HG03045 (cell line): Measurements from ENCODE around the gene MYEOV.

Experiments used
- ATAC-seq: cut with Tn5 transposase; IDR thresholded peaks from one replicate; pipeline ENCODE4 v1.9.1; 2021; ENCODE audit warnings: mild to moderate bottlenecking, moderate library complexity; ENCODE audit not compliant: unreplicated experiment

MYEOV gene

DNA sequence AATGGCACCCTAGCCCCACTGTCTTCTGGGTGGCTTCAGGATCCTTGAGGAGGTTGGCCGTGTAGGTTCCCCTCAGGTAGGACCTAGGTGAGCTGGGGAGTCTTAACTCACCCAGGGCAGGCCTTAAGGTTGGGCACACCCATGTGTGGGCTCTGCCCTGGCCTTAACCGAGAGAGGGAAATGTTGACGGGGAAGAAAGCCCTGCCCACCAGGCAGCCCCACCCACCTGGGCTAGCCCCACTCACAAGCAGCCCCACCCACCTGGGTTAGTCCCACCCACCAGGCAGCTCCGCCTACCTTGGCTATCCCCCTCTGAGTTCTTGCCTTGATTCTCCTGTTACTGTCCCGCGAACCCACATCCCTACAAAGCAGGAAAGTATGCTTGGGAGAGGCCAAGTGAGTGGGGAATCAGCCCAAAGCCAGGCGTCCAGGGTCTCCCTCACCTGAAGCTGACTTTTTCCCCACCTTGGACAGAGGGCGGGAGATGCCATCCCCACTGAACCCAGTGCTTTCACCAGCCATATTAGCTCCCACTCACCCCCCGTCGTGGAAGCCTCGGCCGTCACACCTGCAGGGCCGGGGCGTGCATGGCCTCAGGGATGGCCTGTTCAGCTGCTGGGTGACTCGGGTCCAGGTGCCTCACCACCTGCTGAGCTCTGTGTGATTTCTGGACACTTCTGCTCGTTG lies at the start of gene MYEOV:
TSS of gene MYEOV (plus strand) at position 337 of the 687 bp plus-strand sequence. CDS start 1,200 bp downstream, outside the sequence.
- ATAC-seq = no peak

DNA sequence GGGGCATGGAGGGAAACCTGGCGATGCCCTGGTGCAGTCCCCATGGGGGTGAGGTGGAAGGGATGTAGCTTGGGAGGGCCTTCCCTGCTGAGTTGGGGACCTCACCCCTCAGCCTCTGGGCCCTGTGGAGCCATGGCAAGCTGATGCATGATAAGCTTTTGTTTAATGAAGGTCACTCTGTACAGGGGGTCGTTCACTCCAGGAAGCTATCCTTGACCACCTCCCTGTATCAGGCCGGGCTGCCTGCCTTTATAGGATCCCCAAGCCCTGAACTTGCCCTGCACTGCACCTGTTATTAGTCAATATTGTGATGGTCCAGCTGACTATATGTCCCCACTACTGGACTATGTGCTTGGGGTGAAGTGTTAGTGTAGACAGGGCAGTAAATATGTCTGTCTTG lies 49.7 kb upstream of the MYEOV start:
- no peak for ATAC-seq

DNA sequence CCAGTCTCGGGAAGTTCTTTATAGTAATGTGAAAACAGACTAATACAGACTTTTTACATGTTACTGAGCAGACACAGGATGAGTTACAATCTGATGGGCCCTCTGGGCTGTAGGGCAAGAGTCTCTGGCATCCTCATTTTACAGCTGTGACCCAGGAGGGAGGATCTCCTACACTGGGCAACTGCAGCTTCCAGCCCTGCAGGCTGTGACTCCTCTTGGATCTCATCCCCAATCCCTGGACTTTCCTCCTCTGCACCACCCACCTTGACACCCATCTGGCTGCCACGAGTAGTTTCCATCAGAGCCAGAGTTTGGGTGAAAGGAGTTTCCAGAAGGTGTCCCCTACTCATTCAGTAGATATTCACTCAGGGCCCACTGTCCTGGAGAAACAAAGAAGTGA lies 48.9 kb upstream of the MYEOV start:
- ATAC-seq = no peak

DNA sequence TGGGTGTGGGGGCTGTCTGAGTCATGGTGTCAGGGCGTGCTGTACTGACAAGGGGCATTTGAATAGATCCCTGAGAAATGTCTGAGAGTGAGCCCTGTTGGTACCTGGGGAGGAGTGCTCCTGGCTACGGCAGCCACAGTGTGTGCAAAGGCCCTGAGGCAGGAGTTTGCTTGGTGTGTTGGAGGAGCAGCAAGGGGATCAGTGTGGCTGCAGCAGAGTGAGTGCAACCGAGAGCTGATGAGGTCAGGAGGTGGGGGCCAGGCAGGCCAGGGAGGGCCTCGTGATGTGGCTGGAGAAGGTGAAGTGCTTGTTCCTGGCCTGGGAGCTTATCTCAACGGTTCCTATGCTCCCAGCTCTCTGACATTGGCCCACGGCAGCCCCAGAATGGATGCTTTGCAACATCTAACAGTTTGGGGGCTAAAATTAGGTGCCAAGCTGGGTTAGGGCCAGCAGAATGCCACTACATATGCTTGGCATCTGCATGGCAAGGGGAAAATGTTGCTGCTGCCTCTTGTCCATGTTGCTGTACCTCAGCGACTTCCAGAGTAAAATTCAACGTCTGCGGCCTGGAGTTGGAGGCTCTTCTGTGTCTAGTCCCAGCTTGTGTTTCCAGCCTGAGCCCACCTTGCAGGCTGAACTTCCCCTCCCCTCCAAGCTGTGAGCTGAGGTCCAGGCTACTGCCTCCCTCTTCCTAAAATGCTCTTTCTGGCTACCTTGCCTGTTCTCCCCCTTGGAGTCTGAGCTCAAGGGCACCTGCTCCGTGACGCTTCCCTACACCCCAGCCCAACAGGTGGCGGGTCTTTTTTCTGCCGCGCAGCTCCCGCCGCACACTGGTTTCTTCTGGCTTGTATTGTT lies 48.2 kb upstream of the MYEOV start:
- no peak for ATAC-seq

DNA sequence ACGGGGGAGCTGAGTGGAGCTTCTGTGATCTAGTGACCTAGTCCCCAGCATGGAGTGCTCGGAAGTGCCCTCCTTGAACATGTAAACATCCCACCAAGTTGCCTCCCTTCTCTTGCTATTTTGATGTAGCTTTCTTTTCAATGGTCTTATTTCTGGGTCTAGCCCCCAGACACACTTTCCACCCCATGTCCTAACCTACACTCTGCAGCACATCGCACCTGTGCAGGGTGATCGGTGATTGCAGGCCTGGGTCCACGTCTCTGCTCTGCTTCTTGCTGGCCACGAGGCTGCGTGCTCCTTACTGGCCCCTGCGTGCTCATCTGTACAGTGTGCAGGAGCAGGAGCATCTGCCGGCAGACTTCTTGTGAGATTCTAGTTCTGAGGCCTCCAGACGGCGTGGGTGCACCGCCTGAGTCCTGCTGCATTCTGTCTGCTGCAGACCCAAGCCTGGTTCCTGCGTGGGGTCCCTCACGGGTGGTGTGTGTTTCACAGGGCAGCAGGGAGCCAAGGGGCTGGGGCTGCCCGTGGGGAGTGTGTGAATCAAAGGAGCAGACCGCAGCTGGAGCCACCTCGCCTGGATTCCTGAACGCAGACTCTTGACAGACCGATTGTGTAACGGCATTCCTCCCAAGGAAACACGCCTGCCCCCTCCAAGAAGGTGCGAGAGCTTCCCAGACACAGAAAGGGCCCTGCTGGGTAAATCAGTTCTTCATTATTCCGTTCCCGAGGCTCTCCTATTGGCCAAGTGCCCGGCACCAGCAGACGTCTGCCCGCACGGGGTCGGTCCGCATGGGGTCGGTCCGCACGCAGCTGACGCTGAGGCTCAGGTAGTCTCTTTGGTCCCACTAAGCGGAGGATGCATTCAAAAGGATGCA lies 44.4 kb upstream of the MYEOV start:
- ATAC-seq = no peak

GRCh38 chr11:69250186-69251056 lies 43.5 kb upstream of the MYEOV start:
- no peak for ATAC-seq

DNA sequence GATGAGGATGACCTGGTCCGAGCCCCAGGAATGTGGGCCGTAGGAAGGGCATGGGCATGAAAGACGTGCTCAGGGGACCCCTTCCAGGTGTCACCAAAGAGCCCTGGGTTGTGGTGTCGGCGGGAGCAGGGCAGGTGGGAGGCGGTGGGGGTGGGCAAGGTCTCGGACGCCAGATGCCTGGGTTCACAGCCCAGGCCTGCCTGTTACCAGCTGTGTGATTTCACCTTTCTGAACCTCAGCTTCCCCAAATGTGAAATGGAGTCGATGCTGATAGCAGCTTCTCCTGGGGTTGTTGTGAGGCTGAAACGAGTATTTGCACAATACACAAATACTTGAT lies 42.9 kb upstream of the MYEOV start:
- no peak for ATAC-seq

GRCh38 chr11:69251639-69252489 lies 42.1 kb upstream of the MYEOV start:
- no peak for ATAC-seq

DNA sequence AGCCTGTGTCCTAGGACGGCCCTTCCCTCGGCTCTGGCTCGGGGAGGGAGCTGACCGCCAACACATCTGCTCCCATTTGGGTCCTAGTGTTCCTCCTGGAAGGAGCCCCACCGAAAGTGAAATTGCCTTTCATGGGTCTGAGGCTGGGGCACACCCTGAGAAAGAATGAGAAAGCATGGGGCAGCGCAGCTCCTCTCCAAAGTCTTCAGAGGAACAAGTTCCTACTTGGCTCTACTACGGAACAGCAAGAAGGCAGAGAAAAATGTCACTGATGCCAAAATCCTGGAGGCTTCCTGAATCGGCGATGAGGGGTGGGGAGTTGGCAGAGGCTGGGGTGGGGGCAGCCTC lies 41.5 kb upstream of the MYEOV start:
- ATAC-seq = no peak

DNA sequence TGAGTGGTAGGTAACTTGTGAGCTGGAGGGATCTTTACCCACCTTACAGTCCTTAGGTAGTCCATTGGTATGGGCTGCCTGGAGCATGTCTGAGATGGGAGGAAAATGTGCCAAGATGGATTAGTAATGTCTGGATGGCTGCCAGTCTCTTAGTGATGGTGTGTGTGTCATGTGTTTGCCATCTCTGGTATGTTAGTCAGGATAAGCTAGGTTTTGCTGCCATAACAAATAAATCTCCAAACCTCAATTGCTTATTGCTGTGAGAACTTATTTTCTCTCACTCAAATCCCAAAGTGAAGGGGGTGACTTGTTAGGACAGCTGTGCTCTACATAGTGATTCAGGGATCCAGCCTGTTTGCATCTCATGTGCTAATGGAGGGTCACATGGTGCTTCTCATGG lies 40.9 kb upstream of the MYEOV start:
- ATAC-seq = no peak

- ATAC-seq = no peak
Measured at GRCh38 chr11:69257134-69257533, 36.8 kb upstream of the MYEOV start.

- ATAC-seq = no peak
Measured at GRCh38 chr11:69257838-69258658, 35.9 kb upstream of the MYEOV start.

DNA sequence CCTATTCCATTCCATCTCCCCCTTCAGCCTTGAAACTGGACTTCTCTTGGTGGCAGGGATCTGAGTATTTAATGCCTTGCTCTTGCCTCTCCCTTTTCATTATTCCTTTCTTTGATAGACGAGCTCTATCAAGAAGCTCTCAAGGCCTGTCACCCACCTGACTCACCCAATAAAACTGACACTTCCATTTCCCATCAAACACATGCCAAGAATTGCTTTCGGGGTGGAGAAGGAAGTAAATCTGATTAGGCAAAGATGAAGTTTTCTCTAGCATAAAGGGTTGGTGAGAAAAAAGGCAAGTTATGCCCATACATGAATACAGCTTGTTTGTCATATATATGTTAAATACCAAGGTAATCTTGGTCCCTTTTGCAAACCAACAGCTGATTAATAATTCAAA lies 34.9 kb upstream of the MYEOV start:
- no peak for ATAC-seq

- no peak for ATAC-seq
Measured at GRCh38 chr11:69260622-69261021, 33.3 kb upstream of the MYEOV start.

DNA sequence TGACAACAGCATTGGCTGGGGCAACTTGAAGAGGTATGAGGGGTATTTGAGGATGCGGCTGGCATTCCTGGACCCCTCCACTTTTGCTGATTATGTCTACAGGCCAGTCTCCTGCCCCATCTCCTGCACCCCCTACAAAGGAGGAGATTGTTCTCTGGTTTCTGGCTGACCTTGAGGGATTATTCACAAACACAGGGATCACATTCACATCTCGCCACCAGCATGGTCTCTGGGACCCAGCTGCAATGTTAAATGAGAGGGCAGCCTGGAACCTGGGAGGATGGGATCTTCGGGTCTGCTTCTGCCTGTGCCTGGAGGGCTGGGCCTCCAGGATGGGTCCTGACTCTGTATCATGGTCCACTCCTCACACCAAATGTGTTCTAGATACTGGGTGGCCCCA lies 32.8 kb upstream of the MYEOV start:
- no peak for ATAC-seq

GRCh38 chr11:69262918-69263735 lies 30.8 kb upstream of the MYEOV start:
- ATAC-seq = no peak

DNA sequence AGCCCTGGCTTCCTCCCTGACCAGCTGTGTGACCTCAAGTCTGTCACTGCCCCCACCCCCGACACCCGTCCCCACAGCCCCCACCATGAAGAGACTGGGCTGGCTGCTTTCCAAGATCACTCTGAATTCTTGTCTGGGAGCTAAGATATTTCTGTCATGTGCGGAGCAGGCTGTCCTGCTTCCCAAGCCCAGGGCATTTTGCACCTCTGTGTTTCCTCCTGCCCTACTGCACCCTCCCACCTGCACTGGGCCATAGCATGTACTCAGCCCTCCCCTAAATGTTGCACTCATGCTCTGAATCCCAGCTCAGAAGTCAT lies 30.3 kb upstream of the MYEOV start:
- no peak for ATAC-seq

GRCh38 chr11:69264486-69264885 lies 29.5 kb upstream of the MYEOV start:
- no peak for ATAC-seq
